Measurements from ENCODE around the gene ARFGAP3.

ARFGAP3 gene

DNA sequence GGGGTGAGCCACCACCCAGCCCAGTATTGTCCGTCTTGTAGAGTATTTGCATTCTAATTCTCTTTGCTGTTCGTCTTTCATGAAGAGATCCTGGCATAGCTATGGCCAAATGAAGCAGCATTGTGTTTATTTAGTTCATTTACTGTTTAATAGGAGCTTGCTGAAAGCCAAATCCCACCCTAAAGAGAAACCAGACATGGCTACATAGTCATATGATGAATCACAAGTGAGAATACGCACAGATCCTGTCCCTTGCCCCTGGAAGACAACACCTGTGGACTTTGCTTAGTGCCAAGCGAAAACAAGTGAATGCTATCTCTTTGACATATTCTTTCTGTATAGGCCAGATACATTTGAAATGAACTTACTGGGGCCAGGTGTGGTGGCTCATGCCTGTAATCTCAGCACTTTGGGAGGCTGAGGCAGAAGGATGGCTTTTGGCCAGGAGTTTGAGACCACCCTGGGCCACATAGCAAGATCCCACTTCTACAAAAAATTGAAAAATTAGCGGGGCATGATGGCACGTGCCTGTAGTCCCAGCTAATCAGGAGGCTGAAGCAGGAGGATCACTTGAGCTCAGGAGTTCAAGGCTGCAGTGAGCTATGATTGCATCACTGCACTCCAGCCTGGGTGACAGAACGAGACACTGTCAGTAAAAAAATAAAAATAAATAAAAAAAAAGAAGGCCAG lies 5.1 kb upstream of the ARFGAP3 start:
- DNase-seq, result no peak

DNA sequence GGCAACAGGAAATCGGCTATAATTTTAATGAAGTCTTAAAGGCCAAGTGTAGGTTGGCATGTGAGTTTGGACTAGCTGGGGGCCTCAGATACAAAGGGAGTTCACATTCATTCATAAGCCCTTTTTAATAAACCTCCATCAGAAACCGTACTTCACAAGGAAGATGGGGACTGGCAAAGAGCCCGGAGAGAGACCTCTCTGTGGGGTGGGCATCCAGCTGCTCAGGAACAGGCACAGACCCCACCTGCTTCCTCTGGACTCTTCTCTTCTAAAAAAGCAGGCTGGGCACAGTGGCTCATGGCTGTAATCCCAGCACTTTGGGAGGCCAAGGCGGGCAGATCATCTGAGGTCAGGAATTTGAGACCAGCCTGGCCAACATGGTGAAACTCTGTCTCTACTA lies 3.9 kb upstream of the ARFGAP3 start:
- no peak for DNase-seq

DNA sequence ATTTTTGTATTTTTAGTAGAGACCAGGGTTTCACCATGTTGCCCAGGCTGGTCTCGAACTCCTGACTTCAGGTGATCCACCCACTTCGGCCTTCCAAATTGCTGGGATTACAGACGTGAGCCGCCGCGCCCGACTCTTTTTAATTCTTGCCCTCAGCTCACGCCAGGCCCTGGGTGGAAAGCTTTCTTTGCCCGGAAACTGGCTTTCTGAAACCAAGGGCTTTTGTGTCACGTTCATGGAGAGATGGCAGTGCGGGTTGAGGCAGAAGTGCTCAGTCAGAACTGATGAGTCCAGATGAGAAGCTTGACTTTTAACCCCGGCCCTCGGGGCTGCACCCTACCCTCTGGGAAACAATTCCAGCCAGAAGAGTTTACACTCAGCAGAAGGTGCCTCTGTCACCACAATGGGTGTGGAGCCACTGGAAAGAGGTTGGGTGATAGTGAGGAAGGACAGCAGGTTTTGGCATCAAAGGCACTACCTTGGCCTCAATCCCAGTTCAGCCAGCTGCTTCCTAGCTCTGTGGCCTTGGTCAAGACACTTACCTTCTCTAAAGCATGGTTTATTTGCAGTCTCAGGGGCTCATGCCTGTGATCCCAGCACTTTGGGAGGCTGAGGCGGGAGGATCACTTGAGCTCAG lies 890 bp upstream of the ARFGAP3 start:
- no peak for DNase-seq

- peak; percentile 57 to 58 for DNase-seq
Observed at GRCh38 chr22:42856179-42856864, 751 bp downstream of the ARFGAP3 start.

DNA sequence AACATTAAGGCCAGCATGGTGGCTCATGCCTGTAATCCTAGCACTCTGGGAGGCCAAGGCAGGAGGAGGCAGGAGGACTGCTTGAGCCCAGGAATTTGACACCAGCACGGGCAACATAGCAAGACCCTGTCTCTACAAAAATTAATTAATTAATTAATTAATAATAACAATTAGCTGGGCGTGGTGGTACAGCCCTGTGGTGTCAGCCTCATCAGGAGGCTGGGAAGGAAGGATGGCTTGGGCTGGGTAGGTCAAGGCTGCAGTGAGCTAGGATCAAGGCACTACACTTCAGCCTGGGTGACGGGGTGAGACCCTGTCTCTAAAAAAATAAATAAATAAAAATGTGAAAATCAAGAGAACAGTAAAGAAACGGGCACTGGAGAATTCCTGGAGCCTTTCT lies 1.4 kb downstream of the ARFGAP3 start:
- DNase-seq, result no peak

DNA sequence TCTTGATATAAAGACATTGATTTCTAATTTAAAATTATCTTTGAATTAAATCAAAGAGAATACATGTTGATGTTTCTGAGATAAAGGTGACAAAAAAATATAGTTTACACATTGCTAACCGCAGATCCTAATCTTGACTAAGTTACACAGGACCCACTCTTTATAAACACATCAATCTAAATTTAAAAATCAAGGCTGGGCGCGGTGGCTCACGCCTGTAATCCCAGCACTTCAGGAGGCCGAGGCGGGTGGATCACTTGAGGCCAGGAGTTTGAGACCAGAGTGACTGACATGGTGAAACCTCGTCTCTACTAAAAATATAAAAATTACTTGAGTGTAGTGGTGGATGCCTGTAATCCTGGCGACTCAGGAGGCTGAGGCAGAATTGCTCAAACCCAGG lies 1.9 kb downstream of the ARFGAP3 start:
- no peak for DNase-seq

- DNase-seq, result no peak
Observed at GRCh38 chr22:42848941-42849550, 8.0 kb downstream of the ARFGAP3 start.

DNA sequence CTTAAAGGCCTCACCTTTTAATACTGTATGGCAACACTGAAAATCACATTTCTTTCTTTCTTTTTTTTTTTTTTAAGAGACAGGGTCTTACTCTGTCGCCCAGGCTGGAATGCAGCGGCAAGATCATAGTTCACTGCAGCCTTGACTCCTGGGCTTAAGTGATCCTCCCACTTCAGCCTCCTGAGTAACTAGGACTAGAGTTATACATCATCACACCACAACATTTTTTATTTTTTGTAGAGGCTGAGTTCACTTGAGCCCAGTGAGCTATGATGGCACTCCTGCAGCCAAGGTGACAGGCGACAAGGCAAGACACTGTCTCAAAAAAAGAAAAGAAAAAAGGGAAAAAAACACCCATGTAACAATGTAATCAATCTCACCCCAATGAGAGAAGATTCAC lies 10.0 kb downstream of the ARFGAP3 start:
- DNase-seq, result no peak

GRCh38 chr22:42844756-42845155 lies 12.3 kb downstream of the ARFGAP3 start:
- DNase-seq, result no peak

- no peak for DNase-seq
Observed at GRCh38 chr22:42842658-42843370, 14.3 kb downstream of the ARFGAP3 start.

- no peak for DNase-seq
Observed at GRCh38 chr22:42841444-42841843, 15.6 kb downstream of the ARFGAP3 start.

DNA sequence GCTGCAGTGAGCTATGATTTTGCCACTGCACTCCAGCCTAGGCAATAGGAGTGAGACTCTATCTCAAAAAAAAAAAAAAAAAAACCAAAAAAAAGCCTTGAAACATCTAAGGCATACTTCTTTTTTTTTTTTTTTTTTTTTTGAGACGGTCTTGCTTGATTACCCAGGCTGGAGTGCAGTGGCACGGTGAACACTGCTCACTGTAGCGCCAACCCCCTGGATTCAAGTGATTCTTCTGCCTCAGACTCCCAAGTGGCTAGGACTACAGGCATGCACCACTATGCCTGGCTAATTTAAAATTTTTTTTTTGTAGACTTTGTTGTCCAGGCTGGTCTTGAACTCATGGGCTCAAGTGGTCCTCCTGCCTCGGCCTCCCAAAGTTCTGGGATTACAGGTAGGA lies 19.5 kb downstream of the ARFGAP3 start:
- no peak for DNase-seq

GRCh38 chr22:42836026-42836425 lies 21.0 kb downstream of the ARFGAP3 start:
- no peak for DNase-seq

DNA sequence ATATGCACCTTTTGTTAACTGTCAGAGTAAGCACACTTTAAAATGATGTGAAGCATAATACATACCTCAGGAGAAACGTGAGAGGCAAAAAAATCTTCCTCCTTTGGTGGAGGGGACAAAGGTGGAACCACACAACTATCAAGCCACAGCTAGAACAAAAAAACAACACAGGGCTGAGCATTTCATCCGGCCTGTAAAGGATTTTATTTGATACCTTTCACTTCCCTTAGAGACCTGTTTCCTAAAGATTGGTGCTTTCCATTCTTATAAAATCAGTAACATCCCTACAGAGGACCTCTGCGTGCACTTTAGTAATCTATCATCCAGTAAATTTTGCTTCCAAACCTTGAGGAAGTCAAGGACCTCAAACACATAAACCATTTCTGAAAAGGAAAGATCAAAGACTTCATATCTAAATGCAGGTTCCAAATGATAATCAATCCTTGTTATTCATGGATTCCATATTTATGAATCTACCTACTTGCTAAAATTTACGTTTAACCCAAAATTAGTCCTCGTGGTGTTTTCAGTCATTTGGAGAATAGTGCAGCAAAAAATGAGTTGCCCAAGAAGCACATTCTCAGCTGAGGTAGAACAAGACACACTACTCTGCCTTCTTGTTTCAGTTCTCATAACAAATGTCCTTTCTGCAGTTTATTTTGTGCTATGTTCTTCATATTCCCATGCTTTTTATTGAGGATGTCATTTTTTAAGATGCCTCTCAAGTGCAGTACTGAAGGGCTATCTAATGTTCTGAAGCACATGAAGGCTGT lies 22.7 kb downstream of the ARFGAP3 start:
- no peak for DNase-seq

DNA sequence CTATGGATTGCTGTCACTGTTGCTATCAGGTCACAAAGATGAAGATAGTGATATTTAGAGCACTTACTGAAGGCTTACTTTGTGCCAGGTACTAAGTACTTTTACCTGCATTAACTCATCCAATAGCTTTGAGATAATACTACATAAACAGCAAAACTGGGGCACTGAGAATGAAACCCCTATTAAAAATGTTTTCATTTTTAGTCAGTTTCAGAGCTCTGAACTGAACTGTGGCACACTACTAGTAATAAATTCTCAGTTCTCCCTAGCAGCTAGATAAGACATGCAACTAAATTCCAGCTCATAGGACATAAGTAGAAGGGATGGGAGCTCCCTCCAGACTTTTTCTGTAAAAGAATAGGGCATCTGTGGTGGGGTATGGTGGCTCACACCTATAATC lies 24.0 kb downstream of the ARFGAP3 start:
- DNase-seq, result no peak

DNA sequence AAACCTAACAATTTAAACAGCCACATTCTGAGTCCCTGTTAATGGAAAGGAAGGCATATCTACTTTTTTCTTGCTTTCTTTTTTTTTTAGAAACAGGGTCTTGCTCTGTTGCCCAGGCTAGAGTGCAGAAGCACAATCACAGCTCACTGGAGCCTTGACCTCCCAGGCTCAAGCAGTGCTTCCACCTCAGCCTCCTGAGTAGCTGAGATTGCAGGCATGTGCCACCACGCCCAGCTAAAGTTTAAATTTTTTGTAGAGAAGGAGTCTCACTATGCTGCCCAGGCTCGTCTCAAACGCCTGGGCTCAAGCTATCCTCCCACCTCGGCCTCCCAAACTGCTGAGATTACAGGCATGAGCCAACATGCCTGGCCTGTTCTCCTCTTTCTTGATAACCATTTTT lies 25.4 kb downstream of the ARFGAP3 start:
- DNase-seq, result no peak

- DNase-seq, result no peak
Observed at GRCh38 chr22:42830161-42830560, 26.9 kb downstream of the ARFGAP3 start.

DNA sequence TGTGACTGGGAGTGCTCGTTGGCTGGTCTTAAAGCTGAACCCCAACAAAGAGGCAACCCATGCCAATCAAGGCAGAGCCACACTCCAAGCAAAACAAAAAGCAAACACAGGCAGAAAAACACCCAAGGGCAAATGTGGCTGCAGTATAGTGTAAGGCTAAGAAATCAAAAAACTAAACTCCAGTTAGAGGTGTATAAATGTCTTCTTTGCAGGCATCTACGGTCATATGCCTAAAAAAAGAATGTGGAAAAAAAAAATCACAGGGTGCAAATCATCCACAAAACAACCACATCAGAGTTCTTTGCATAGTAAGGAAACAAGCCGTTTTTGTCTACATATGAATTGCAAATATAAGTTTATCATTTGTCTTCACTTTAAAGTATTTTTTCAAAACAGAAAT lies 27.8 kb downstream of the ARFGAP3 start:
- DNase-seq, result no peak

DNA sequence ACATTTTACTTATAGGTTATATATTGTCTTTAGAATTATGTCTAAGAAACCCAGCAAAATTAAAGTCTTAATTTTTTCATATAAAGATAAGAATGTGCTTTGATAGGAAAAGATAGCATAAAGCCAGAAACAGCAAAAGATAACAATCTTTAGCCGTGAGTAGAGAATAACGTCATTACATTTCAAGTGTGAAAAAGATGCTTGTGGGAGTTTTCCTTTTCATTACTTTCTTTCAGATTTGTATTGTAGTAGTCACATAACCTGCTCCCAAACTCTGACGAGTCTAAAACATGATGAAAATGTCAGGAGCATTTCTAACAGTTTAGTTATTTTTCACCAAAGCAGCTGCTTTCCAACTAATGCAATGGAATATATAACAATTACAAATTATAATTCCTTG lies 31.3 kb downstream of the ARFGAP3 start:
- no peak for DNase-seq

DNA sequence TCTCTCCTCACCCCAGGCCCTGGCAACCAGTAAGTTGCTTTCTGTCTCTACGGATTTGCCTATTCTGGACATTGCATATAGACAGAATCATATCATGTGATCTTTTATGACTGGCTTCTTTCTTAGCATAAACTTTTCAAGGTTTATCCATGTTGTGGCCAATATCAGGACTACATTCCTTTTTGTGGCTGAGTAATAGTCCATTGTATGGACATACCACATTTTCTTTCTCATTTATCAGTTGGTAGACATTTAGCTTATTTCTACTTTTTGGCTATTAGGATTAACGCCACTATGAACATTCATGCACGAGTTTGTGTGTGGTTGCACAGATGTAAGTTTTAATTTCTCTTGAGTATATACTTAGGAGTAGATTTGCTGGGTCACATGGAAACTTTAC lies 35.7 kb downstream of the ARFGAP3 start:
- no peak for DNase-seq

- no peak for DNase-seq
Observed at GRCh38 chr22:42820045-42820763, 36.9 kb downstream of the ARFGAP3 start.
